Measurements from ENCODE around the gene FRMD1.
A peak's percentile ranks its signal among the peaks of the same experiment; 100 is the strongest.

FRMD1 gene

GRCh38 chr6:168039849-168040248, 39.2 kb downstream of the FRMD1 start:
- TF ChIP-seq MAX (IDR thresholded peaks at IDR 0.05), result no peak
- no peak for TF ChIP-seq YY1 (IDR thresholded peaks at IDR 0.05; ENCODE audit: low read depth)
- 0 out of 2 replicates have a peak, but pooled peaks have one; percentile 19 for TF ChIP-seq USF1 (IDR thresholded peaks at IDR 0.05)
- TF ChIP-seq RAD21 (IDR thresholded peaks at IDR 0.05; ENCODE audit: low read depth), result no peak

- no peak for TF ChIP-seq RAD21 (IDR thresholded peaks at IDR 0.05; ENCODE audit: low read depth)
- no peak for TF ChIP-seq MAX (IDR thresholded peaks at IDR 0.05)
These were observed 39.7 kb downstream of the FRMD1 start for GRCh38 chr6:168039301-168039700.

GRCh38 chr6:168038576-168039140, 40.4 kb downstream of the FRMD1 start:
- TF ChIP-seq RAD21 (IDR thresholded peaks at IDR 0.05; ENCODE audit: low read depth) (no peak), CEBPB (IDR thresholded peaks at IDR 0.05) (no peak), USF1 (IDR thresholded peaks at IDR 0.05) (no peak), REST (IDR thresholded peaks at IDR 0.05; ENCODE audit: low read depth) (no peak), EGR1 (IDR thresholded peaks at IDR 0.05) (no peak)

GRCh38 chr6:168037856-168038255, 41.2 kb downstream of the FRMD1 start:
- TF ChIP-seq REST (IDR thresholded peaks at IDR 0.05; ENCODE audit: low read depth) (no peak), MAX (IDR thresholded peaks at IDR 0.05) (no peak)

GRCh38 chr6:168037242-168037641, 41.8 kb downstream of the FRMD1 start:
- no peak for TF ChIP-seq USF1 (IDR thresholded peaks at IDR 0.05)
- no peak for TF ChIP-seq REST (IDR thresholded peaks at IDR 0.05; ENCODE audit: low read depth)
- no peak for TF ChIP-seq EP300 (IDR thresholded peaks at IDR 0.05; ENCODE audit: borderline replicate concordance)
- no peak for TF ChIP-seq RAD21 (IDR thresholded peaks at IDR 0.05; ENCODE audit: low read depth)
- TF ChIP-seq MAX (IDR thresholded peaks at IDR 0.05), result no peak
- no peak for TF ChIP-seq ZBTB7A (IDR thresholded peaks at IDR 0.05; ENCODE audit: low read depth)
- no peak for TF ChIP-seq CEBPB (IDR thresholded peaks at IDR 0.05)
- no peak for TF ChIP-seq YY1 (IDR thresholded peaks at IDR 0.05; ENCODE audit: low read depth)
- no peak for TF ChIP-seq NFIC (IDR thresholded peaks at IDR 0.05)
- TF ChIP-seq EGR1 (IDR thresholded peaks at IDR 0.05), result no peak

All from Ishikawa (cell line).